ENCODE results near the gene EARS2. TPM values are rescaled to one million over a fixed set of nuclear protein-coding genes. Genes with fewer than 3 reads are reported as not detected.
A peak's percentile ranks its signal among the peaks of the same experiment; 100 is the strongest.
"Not testable (repeated sequence)": the region's sequence is repeated elsewhere in the genome, so short reads cannot be mapped to it uniquely, and the experiment has no call there.

Gene EARS2
- total RNA-seq, 2 experiments from 2014 or later: 25.2 to 30.4 TPM

GRCh38 chr16:23523321-23523720 is 33.8 kb downstream of the EARS2 start:
- peaks cover 35% of the 10 kb centered on the region for H3K36me3 Mint-ChIP-seq
- no peak overlapping the region for H3K4me3 Mint-ChIP-seq
- no peaks in the 10 kb centered on the region for H3K9me3 Mint-ChIP-seq
- no peaks in the 10 kb centered on the region for H3K27me3 Mint-ChIP-seq
- H3K4me1 Mint-ChIP-seq: no peaks in the 10 kb centered on the region
- H3K27ac Mint-ChIP-seq: no peak overlapping the region
- no peak for DNase-seq

GRCh38 chr16:23521965-23522364 is 35.2 kb downstream of the EARS2 start:
- Mint-ChIP-seq H3K36me3 (peaks cover 38% of the 10 kb centered on the region), H3K4me3 (no peak overlapping the region)

GRCh38 chr16:23521037-23521743 is 36.0 kb downstream of the EARS2 start:
- no peak overlapping the region for H3K27ac Mint-ChIP-seq
- H3K36me3 Mint-ChIP-seq: peaks cover 41% of the 10 kb centered on the region
- H3K27me3 Mint-ChIP-seq: no peaks in the 10 kb centered on the region
- peaks cover 7% of the 10 kb centered on the region for H3K4me1 Mint-ChIP-seq
- H3K9me3 Mint-ChIP-seq: no peaks in the 10 kb centered on the region
- DNase-seq: no peak
- H3K4me3 Mint-ChIP-seq: no peak overlapping the region

More at GRCh38 chr16:23521965-23522364, 35.2 kb downstream of the EARS2 start:
- H3K27ac Mint-ChIP-seq: no peak overlapping the region
- DNase-seq: no peak
- H3K4me1 Mint-ChIP-seq: no peaks in the 10 kb centered on the region
- H3K27me3 Mint-ChIP-seq: no peaks in the 10 kb centered on the region
- no peaks in the 10 kb centered on the region for H3K9me3 Mint-ChIP-seq

DNA sequence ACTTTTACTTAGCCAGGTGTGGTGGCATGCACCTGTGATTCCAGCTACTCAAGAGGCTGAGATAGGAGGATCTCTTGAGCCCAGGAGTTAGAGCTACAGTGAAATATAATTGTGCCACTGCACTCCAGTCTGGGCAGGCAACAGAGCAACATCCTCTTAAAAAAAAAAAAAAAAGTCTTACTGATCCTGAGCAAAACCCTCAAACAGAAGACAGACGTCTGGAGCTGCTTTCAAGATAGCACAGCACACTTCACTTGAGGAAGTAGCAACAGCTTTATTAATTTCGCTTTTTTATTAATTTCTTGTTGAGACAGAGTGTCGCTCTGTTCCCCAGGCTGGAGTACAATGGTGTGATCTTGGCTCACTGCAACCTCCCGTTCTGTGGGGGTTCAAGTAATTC is 36.6 kb downstream of the EARS2 start:
- no peaks in the 10 kb centered on the region for H3K9me3 Mint-ChIP-seq
- H3K27me3 Mint-ChIP-seq: no peaks in the 10 kb centered on the region

DNA sequence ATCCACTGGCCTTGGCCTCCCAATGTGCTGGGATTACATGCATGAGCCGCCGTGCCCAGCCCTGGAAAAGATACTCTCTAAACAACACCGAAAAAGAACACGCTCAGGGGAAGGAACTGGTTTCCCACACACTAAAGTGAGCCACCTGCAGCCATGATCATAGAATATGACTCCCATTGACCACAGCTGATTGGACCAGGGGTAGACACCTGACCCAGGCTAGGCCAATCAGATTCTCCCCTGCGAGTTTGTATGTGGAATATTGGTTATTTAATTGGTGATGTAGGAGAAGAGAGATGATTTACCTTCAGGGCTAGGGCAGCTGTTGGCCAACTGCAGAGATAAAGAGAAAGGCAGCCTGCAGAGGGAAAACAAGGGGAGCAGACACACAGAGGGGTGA is 37.9 kb downstream of the EARS2 start:
- no peak for DNase-seq
- Mint-ChIP-seq H3K4me1 (peaks cover 23% of the 10 kb centered on the region), H3K4me3 (no peak overlapping the region), H3K36me3 (peaks cover 46% of the 10 kb centered on the region), H3K27ac (no peak overlapping the region), H3K27me3 (no peaks in the 10 kb centered on the region), H3K9me3 (no peaks in the 10 kb centered on the region)

More for the DNA sequence above, 36.6 kb downstream of the EARS2 start:
- no peak overlapping the region for H3K27ac Mint-ChIP-seq
- DNase-seq: no peak
- no peak overlapping the region for H3K4me3 Mint-ChIP-seq
- peaks cover 47% of the 10 kb centered on the region for H3K36me3 Mint-ChIP-seq
- H3K4me1 Mint-ChIP-seq: peaks cover 12% of the 10 kb centered on the region

DNA sequence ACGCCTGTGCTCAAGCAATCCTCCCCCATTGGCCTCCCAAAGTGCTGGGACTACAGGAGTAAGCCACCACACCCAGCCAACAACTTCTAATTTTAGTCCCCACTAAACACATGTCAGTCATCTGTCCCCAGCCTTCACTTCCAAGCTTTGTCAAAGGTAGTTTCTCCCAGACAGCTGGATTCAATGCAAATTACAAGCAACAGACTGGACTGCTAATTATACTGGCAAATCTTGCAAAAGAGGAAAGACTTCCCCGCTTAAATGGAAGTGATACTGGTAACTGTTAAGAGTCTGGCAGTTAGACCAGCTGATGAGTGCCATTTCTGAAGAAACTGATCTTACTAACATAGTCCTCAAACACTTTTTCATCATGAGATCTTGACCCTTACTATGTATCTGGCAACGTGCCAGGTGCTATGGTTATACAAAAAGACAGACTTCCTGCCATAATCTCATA is 38.7 kb downstream of the EARS2 start:
- H3K27ac Mint-ChIP-seq: no peak overlapping the region
- H3K27me3 Mint-ChIP-seq: no peaks in the 10 kb centered on the region
- H3K9me3 Mint-ChIP-seq: no peaks in the 10 kb centered on the region
- peaks cover 25% of the 10 kb centered on the region for H3K4me1 Mint-ChIP-seq
- H3K36me3 Mint-ChIP-seq: peaks cover 46% of the 10 kb centered on the region
- no peak for DNase-seq
- H3K4me3 Mint-ChIP-seq: no peak overlapping the region

- no peaks in the 10 kb centered on the region for H3K27me3 Mint-ChIP-seq
- peaks cover 25% of the 10 kb centered on the region for H3K4me1 Mint-ChIP-seq
- no peaks in the 10 kb centered on the region for H3K9me3 Mint-ChIP-seq
- no peak for DNase-seq
- H3K27ac Mint-ChIP-seq: peak overlapping the region; percentile 3
- H3K36me3 Mint-ChIP-seq: peaks cover 39% of the 10 kb centered on the region
- H3K4me3 Mint-ChIP-seq: no peak overlapping the region
These were observed 40.6 kb downstream of the EARS2 start for GRCh38 chr16:23516366-23517137.

- Mint-ChIP-seq H3K27me3 (no peaks in the 10 kb centered on the region), H3K4me1 (peaks cover 25% of the 10 kb centered on the region), H3K4me3 (no peak overlapping the region), H3K27ac (no peak overlapping the region), H3K9me3 (no peaks in the 10 kb centered on the region), H3K36me3 (peaks cover 40% of the 10 kb centered on the region)
- no peak for DNase-seq
These were observed 41.3 kb downstream of the EARS2 start for GRCh38 chr16:23515881-23516280.

- Mint-ChIP-seq H3K36me3 (peaks cover 41% of the 10 kb centered on the region), H3K27ac (peak overlapping the region; percentile 74), H3K27me3 (no peaks in the 10 kb centered on the region), H3K4me1 (peaks cover 25% of the 10 kb centered on the region), H3K9me3 (no peaks in the 10 kb centered on the region), H3K4me3 (no peak overlapping the region)
- peak; percentile 50 for DNase-seq
These were observed 42.6 kb downstream of the EARS2 start for GRCh38 chr16:23514381-23515152.

DNA sequence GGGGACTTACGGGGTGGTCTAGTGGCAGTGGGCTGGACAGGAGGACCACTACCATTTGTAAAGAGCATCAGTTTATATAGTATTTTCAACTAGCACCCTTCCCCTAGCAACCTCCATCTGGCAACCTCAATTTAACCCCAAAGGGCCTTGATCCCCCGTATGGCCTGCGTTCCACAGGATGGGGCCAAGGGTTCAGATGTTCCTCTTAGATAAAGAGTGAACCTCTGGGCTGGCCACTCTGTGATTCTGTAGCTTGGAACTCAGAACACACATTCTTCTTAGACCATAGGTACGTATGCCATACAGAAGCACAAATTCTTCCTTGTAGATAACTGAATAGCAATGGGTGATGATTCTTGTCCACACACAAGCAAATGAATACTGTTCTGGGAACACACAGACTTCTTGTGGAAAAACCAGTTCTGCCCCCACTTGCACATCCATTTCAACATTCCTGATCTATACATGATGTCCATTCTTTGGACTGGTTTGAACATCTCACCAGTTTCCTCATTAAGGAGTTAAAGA is 44.9 kb downstream of the EARS2 start:
- Mint-ChIP-seq H3K9me3 (peaks cover 2% of the 10 kb centered on the region), H3K27me3 (no peaks in the 10 kb centered on the region), H3K27ac (no peak overlapping the region), H3K4me1 (peaks cover 35% of the 10 kb centered on the region), H3K36me3 (peaks cover 49% of the 10 kb centered on the region), H3K4me3 (no peak overlapping the region)
- DNase-seq: no peak

- Mint-ChIP-seq H3K36me3 (peaks cover 53% of the 10 kb centered on the region), H3K4me3 (peak overlapping the region; percentile 80), H3K27me3 (no peaks in the 10 kb centered on the region), H3K9me3 (peaks cover 2% of the 10 kb centered on the region), H3K4me1 (peaks cover 37% of the 10 kb centered on the region), H3K27ac (no peak overlapping the region)
- DNase-seq: no peak
These were observed 45.4 kb downstream of the EARS2 start for GRCh38 chr16:23511731-23512130.

- Mint-ChIP-seq H3K4me1 (peaks cover 37% of the 10 kb centered on the region), H3K27ac (peak overlapping the region; percentile 83)
- not testable (repeated sequence) for H3K9me3 Mint-ChIP-seq
These were observed 46.3 kb downstream of the EARS2 start for GRCh38 chr16:23510915-23511270.

DNA sequence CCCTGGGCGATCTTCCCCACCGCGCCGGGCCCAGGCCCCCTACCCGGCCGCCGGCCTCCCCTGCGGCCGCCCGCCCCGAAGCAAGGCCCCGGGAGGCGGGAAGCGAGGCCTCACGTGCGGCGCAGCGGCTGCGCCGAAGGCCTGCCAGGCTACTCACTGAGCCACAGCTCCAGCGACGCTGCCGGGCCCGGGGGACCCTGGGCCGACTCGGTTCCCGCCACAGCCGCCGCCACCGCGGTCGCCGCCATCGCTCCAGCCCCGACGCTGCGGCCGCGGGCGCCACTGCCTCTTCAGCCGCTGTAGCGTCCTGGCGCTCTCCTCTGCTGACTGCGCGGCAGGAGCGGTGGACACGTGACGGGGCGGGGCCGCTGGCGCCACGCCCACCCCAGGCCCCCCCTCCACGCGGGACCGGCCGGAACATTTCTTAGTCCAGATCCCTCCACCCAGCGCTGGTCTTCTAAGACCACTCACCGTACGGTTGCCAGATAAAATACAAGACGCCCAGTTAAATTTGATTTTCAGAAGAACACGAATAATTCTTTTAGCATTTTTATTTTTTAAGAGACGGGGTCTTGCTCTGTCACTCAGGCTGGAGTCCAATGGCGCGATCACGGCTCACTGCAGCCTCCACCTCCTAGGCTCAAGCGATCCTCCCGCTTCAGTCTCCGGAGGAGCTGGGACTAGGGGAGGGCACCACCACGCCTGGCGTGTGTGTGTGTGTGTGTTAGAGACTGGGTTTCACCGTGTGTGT is 46.8 kb downstream of the EARS2 start, which contains the start of gene GGA2:
Gene GGA2 (minus strand): TSS at position 331 of the 751 bp plus-strand sequence. CDS start 83 bp downstream, at position 248.
- Mint-ChIP-seq H3K27ac (peak within 1 kb of the TSS; percentile 89), H3K27me3 (no peaks in the 10 kb centered on the region), H3K36me3 (peaks cover 51% of the 10 kb centered on the region), H3K9me3 (peaks cover 2% of the 10 kb centered on the region), H3K4me1 (peaks cover 37% of the 10 kb centered on the region), H3K4me3 (peak within 1 kb of the TSS; percentile 86)
- DNase-seq: peak; percentile 82

More at GRCh38 chr16:23510915-23511270, 46.3 kb downstream of the EARS2 start:
- Mint-ChIP-seq H3K4me3 (peak overlapping the region; percentile 80), H3K36me3 (peaks cover 55% of the 10 kb centered on the region)
- not testable (repeated sequence) for DNase-seq, H3K27me3 Mint-ChIP-seq

DNA sequence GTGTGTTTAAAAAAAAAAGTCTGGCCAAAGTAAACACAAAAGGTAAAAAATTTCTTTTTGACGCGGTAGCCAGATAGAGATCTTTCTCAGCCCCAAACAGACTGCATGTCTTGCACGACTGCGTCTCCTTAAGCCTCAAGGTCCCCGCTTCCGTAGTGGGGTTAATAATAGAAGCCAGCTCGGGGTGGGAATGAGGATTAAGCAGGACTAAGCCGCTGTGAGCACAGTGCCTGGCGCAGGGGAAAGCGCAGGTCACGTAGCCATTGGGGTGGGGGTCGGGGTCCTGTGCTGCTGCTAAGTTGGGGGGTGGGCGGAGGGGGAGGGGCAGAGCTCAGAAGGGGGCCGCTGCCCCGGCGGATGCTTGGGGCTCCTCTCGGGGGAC is 47.4 kb downstream of the EARS2 start:
- Mint-ChIP-seq H3K9me3 (peaks cover 2% of the 10 kb centered on the region), H3K27ac (peak overlapping the region; percentile 89), H3K27me3 (no peaks in the 10 kb centered on the region), H3K36me3 (peaks cover 47% of the 10 kb centered on the region), H3K4me3 (peak overlapping the region; percentile 86), H3K4me1 (peaks cover 37% of the 10 kb centered on the region)
- peak; percentile 17 for DNase-seq

Data from activated naive CD8-positive, alpha-beta T cell treated with anti-CD3 and anti-CD28 coated beads for 36 hours (primary cell).